Dermis microvascular lymphatic vessel endothelial cell (primary cell): Measurements from ENCODE around the gene KCNMB2. TPM values are rescaled to one million over a fixed set of nuclear protein-coding genes. Genes with fewer than 3 reads are reported as not detected.
A peak's percentile ranks its signal among the peaks of the same experiment; 100 is the strongest.
"Not testable (repeated sequence)": the region's sequence is repeated elsewhere in the genome, so short reads cannot be mapped to it uniquely, and the experiment has no call there.

Source experiments
- DNase-seq, 2 donors: peaks; one replicate each; pipeline versions ENCODE4 v3.0.0 to v3.0.0-alpha.2; 2010; ENCODE audit warnings: low read depth in 2 of 2
- total RNA-seq: library from RNA; depleted of rRNA; stranded (reverse); fragments of >200 nt; gene quantifications from 2 replicates; pipeline ENCODE4 v1.2.1, GENCODE V29; 2014

The KCNMB2 gene
- total RNA-seq, result not detected in 2 replicates

- no peak for DNase-seq
These were observed at the start of gene KCNMB2 for GRCh38 chr3:178536211-178537079. TSS of gene KCNMB2 (plus strand) at chr3:178536436.

GRCh38 chr3:178486903-178487302 is 49.3 kb upstream of the KCNMB2 start:
- DNase-seq, result no peak

GRCh38 chr3:178487752-178488151 is 48.5 kb upstream of the KCNMB2 start:
- DNase-seq, result no peak

GRCh38 chr3:178491751-178492150 is 44.5 kb upstream of the KCNMB2 start:
- no peak for DNase-seq

GRCh38 chr3:178492491-178492890 is 43.7 kb upstream of the KCNMB2 start:
- no peak for DNase-seq

- no peak for DNase-seq
These were observed 41.9 kb upstream of the KCNMB2 start for GRCh38 chr3:178494386-178494785.

GRCh38 chr3:178496911-178497310 is 39.3 kb upstream of the KCNMB2 start:
- no peak for DNase-seq

GRCh38 chr3:178498871-178499270 is 37.4 kb upstream of the KCNMB2 start:
- DNase-seq, result no peak

GRCh38 chr3:178500631-178501030 is 35.6 kb upstream of the KCNMB2 start:
- no peak for DNase-seq

GRCh38 chr3:178504128-178504527 is 32.1 kb upstream of the KCNMB2 start:
- DNase-seq, result peak in 1 of 2 donors; percentile 2

- DNase-seq, result no peak
These were observed 30.4 kb upstream of the KCNMB2 start for GRCh38 chr3:178505832-178506231.

GRCh38 chr3:178507507-178508442 is 28.5 kb upstream of the KCNMB2 start:
- no peak for DNase-seq

GRCh38 chr3:178508443-178508825 is 27.8 kb upstream of the KCNMB2 start:
- no peak for DNase-seq

GRCh38 chr3:178510496-178510895 is 25.7 kb upstream of the KCNMB2 start:
- no peak for DNase-seq

GRCh38 chr3:178512647-178513046 is 23.6 kb upstream of the KCNMB2 start:
- DNase-seq, result peak in 1 of 2 donors; percentile 10

GRCh38 chr3:178513546-178514380 is 22.5 kb upstream of the KCNMB2 start:
- DNase-seq, result peak in 1 of 2 donors; percentile 5

GRCh38 chr3:178514401-178514800 is 21.8 kb upstream of the KCNMB2 start:
- DNase-seq, result no peak

- not testable (repeated sequence) for DNase-seq
These were observed 21.0 kb upstream of the KCNMB2 start for GRCh38 chr3:178515076-178515744.

GRCh38 chr3:178517665-178518334 is 18.4 kb upstream of the KCNMB2 start:
- no peak for DNase-seq
